Liver (tissue), 9 donors: ENCODE results near the gene SASH1. TPM values are rescaled to one million over a fixed set of nuclear protein-coding genes. Genes with fewer than 3 reads are reported as not detected.

ENCODE experiments used
- DNase-seq: peaks from one replicate; pipeline ENCODE4 v3.0.0-alpha.2; 2017; ENCODE audit warnings: low spot score
- H3K27ac ChIP-seq, 2 donors: one replicate each; pipeline ENCODE4 v1.7.0; 2013; ENCODE audit warnings: inconsistent platforms in 2 of 2, low read length in 2 of 2, control low read depth in 1 of 2, low read depth in 1 of 2, mild to moderate bottlenecking in 1 of 2
- H3K27me3 ChIP-seq, 4 donors: one replicate each; pipeline versions ENCODE4 v1.6.1 to v1.7.0; 2013; ENCODE audit warnings: low read length in 3 of 4, inconsistent platforms in 1 of 4, mild to moderate bottlenecking in 1 of 4, moderate library complexity in 1 of 4; ENCODE audit not compliant: control insufficient read depth in 4 of 4, insufficient read depth in 4 of 4
- H3K36me3 ChIP-seq, 4 donors: one replicate each; pipeline versions ENCODE4 v1.6.1 to v1.7.0; 2013; ENCODE audit warnings: low read length in 3 of 4, mild to moderate bottlenecking in 3 of 4, low read depth in 1 of 4, moderate library complexity in 1 of 4; ENCODE audit not compliant: control insufficient read depth in 4 of 4, insufficient read depth in 3 of 4
- H3K4me1 ChIP-seq, 4 donors: one replicate each; pipeline versions ENCODE4 v1.6.1 to v1.7.0; 2013; ENCODE audit warnings: low read length in 3 of 4, mild to moderate bottlenecking in 3 of 4, moderate library complexity in 1 of 4; ENCODE audit not compliant: control insufficient read depth in 4 of 4, insufficient read depth in 4 of 4
- H3K4me3 ChIP-seq, 3 donors: one replicate each; pipeline versions ENCODE4 v1.6.1 to v1.7.0; 2013; ENCODE audit warnings: low read length in 3 of 3, control low read depth in 1 of 3, low read depth in 1 of 3, mild to moderate bottlenecking in 1 of 3
- H3K9ac ChIP-seq, 2 donors: one replicate each; pipeline ENCODE4 v1.7.0; 2013; ENCODE audit warnings: low read length in 2 of 2, mild to moderate bottlenecking in 2 of 2, moderate library complexity in 2 of 2, control low read depth in 1 of 2, low read depth in 1 of 2
- H3K9me3 ChIP-seq, 4 donors: one replicate each; pipeline versions ENCODE4 v1.6.1 to v1.7.0; 2013; ENCODE audit warnings: low read length in 3 of 4; ENCODE audit not compliant: control insufficient read depth in 4 of 4
- EGR1 ChIP-seq, 2 donors: IDR thresholded peaks; 2 replicates each; pipeline ENCODE4 v1.6.1; 2016 to 2018; ENCODE audit warnings: antibody characterized with exemption in 2 of 2, low read depth in 2 of 2
- FOXA1 ChIP-seq: IDR thresholded peaks from 2 replicates; pipeline ENCODE4 v1.6.1; 2016; ENCODE audit warnings: antibody characterized with exemption
- FOXA2 ChIP-seq: IDR thresholded peaks from 2 replicates; pipeline ENCODE4 v1.6.1; 2016; ENCODE audit warnings: antibody characterized with exemption
- GABPA ChIP-seq, 2 donors: IDR thresholded peaks in 1 of 2; conservative IDR thresholded peaks in 1 of 2; 2 replicates each; pipeline ENCODE4 v1.6.1; 2016; ENCODE audit warnings: antibody characterized with exemption in 2 of 2, mild to moderate bottlenecking in 1 of 2, moderate library complexity in 1 of 2
- HNF4A ChIP-seq, 2 donors: conservative IDR thresholded peaks; 2 replicates each; pipeline ENCODE4 v1.6.1; 2016; ENCODE audit warnings: antibody characterized with exemption in 2 of 2, mild to moderate bottlenecking in 2 of 2
- HNF4G ChIP-seq: IDR thresholded peaks from 2 replicates; pipeline ENCODE4 v1.6.1; 2016; ENCODE audit warnings: antibody characterized with exemption
- JUND ChIP-seq, 2 donors: IDR thresholded peaks; 2 replicates each; pipeline ENCODE4 v1.6.1; 2016; ENCODE audit warnings: antibody characterized with exemption in 2 of 2
- NR2F2 ChIP-seq: IDR thresholded peaks from 2 replicates; pipeline ENCODE4 v1.6.1; 2016; ENCODE audit warnings: antibody characterized with exemption
- RAD21 ChIP-seq, 2 donors: IDR thresholded peaks; 2 replicates each; pipeline ENCODE4 v1.6.1; 2016; ENCODE audit warnings: antibody characterized with exemption in 2 of 2, mild to moderate bottlenecking in 2 of 2
- RXRA ChIP-seq, 2 donors: IDR thresholded peaks; 2 replicates each; pipeline ENCODE4 v1.6.1; 2017 to 2018; ENCODE audit warnings: antibody characterized with exemption in 2 of 2, mild to moderate bottlenecking in 1 of 2
- SP1 ChIP-seq: IDR thresholded peaks from 2 replicates; pipeline ENCODE4 v1.6.1; 2018; ENCODE audit warnings: antibody characterized with exemption, mild to moderate bottlenecking
- TAF1 ChIP-seq: conservative IDR thresholded peaks from 2 replicates; pipeline ENCODE4 v1.6.1; 2016; ENCODE audit warnings: antibody characterized with exemption, mild to moderate bottlenecking
- YY1 ChIP-seq: IDR thresholded peaks from 2 replicates; pipeline ENCODE4 v1.6.1; 2016; ENCODE audit warnings: antibody characterized with exemption, mild to moderate bottlenecking
- WGBS: extraction: QIAGEN DNeasy Blood & Tissue Kit; methylation state at CpG from one replicate; pipeline ENCODE4 v1.1.7; 2013; 5-methylcytosine and 5-hydroxymethylcytosine counted together
- polyA plus RNA-seq, 2 donors: library from polyadenylated mRNA; stranded (reverse) in 1 of 2; unstranded in 1 of 2; fragments of 200-250 nt in 1 of 2; fragments of >200 nt in 1 of 2; fragmentation: Nextera tagmentation in 1 of 2; extraction: Ambion mirVana in 1 of 2; gene quantifications; one replicate each; pipeline versions ENCODE4 v1.2.1 to v1.2.3, GENCODE V29; 2013 to 2015
- total RNA-seq, 2 donors: library from RNA; depleted of rRNA; stranded (reverse); fragments of >200 nt; gene quantifications; one replicate each; pipeline ENCODE4 v1.2.3, GENCODE V29; 2014
- TF ChIP-seq, protein P1 (sequence below): IDR thresholded peaks from 2 replicates; pipeline ENCODE4 v1.6.1; 2016; ENCODE audit warnings: antibody characterized with exemption
- TF ChIP-seq, protein P2 (sequence below): IDR thresholded peaks from 2 replicates; pipeline ENCODE4 v1.6.1; 2016; ENCODE audit warnings: antibody characterized with exemption, mild to moderate bottlenecking
- TF ChIP-seq, protein P3 (sequence below): IDR thresholded peaks from 2 replicates; pipeline ENCODE4 v1.6.1; 2016; ENCODE audit warnings: antibody characterized with exemption
- TF ChIP-seq, protein P4 (sequence below): IDR thresholded peaks from 2 replicates; pipeline ENCODE4 v1.6.1; 2016; ENCODE audit warnings: antibody characterized with exemption
- donor health status: healthy.
- donor health status: healthy.
- donor health status: healthy.
- donor health status: healthy.
- donor health status: healthy.

Gene SASH1
- total and polyA plus RNA-seq, 4 donors = 3.5 to 16.4 (median 7.6) TPM

DNA sequence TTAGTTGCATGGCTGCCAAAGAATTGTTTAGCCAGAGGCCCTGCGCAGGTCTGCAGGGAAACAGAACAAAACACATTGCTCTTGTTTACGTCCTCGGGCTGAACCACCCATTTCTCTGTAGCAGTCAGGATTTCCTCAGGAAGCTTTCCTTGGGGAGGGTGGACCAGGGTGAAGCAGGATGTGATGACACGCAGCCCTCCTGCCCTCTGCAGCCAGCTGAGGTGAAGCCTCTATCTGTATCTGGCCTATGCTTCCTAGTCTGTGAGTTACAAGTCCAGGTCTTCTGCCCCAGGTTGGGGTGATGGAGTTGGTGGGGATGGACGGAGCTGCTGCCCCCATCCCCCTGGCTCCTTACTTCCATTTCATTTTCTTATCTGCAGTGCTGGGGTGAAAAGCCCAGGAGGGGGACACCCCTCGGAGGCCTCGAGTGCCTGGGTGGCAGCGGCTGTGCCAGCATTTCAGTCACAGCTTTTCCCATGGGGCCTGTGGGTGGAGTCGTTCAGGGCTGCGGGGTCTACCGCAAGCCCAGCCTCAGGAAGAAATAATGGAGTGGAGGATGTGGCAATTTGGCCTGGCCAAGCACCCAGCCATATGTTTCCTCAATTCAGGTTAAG is 24.9 kb downstream of the SASH1 start (continued):
- TF ChIP-seq, protein P1, sequence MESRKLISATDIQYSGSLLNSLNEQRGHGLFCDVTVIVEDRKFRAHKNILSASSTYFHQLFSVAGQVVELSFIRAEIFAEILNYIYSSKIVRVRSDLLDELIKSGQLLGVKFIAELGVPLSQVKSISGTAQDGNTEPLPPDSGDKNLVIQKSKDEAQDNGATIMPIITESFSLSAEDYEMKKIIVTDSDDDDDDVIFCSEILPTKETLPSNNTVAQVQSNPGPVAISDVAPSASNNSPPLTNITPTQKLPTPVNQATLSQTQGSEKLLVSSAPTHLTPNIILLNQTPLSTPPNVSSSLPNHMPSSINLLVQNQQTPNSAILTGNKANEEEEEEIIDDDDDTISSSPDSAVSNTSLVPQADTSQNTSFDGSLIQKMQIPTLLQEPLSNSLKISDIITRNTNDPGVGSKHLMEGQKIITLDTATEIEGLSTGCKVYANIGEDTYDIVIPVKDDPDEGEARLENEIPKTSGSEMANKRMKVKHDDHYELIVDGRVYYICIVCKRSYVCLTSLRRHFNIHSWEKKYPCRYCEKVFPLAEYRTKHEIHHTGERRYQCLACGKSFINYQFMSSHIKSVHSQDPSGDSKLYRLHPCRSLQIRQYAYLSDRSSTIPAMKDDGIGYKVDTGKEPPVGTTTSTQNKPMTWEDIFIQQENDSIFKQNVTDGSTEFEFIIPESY = no peak

DNA sequence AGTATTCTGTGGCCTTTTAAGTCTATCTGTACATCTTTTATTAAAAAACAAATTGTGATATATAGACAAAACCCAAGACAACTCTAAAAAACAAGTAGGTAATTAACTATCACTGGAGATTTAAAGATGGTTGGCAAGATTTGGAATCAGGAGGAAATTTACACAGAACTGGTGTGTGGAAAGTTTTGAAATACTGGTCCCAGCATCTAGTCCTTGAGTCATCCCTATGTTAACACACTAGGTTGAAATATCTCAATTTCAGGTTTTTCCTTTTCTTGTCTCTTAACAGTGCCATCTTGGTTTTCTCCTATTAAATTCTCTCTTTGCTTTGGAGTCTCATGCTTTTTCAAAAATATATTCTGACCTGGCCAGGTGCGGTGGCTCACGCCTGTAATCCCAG is 27.5 kb downstream of the SASH1 start:
- 98% methylated on average over 2 of the region's 2 CpGs for WGBS
- H3K9ac ChIP-seq = no peak overlapping the region
- no peaks in the 10 kb centered on the region for H3K9me3 ChIP-seq
- no peaks in the 10 kb centered on the region for H3K36me3 ChIP-seq
- DNase-seq = no peak
- no peaks in the 10 kb centered on the region for H3K27me3 ChIP-seq
- peak overlapping the region in 1 of 2 donors; percentile 12 for H3K27ac ChIP-seq
- H3K4me3 ChIP-seq = no peak overlapping the region
- TF ChIP-seq GABPA (IDR thresholded peaks at IDR 0.05 in 1 of 2, conservative IDR thresholded peaks at IDR 0.05 in 1 of 2) = no peak
- no peak for TF ChIP-seq NR2F2
- TF ChIP-seq RAD21 (IDR thresholded peaks at IDR 0.05) = no peak
- TF ChIP-seq TAF1 = no peak
- TF ChIP-seq YY1 = no peak
- TF ChIP-seq, protein P1 = no peak
- no peak for TF ChIP-seq RXRA (IDR thresholded peaks at IDR 0.05)
- TF ChIP-seq, protein P2, sequence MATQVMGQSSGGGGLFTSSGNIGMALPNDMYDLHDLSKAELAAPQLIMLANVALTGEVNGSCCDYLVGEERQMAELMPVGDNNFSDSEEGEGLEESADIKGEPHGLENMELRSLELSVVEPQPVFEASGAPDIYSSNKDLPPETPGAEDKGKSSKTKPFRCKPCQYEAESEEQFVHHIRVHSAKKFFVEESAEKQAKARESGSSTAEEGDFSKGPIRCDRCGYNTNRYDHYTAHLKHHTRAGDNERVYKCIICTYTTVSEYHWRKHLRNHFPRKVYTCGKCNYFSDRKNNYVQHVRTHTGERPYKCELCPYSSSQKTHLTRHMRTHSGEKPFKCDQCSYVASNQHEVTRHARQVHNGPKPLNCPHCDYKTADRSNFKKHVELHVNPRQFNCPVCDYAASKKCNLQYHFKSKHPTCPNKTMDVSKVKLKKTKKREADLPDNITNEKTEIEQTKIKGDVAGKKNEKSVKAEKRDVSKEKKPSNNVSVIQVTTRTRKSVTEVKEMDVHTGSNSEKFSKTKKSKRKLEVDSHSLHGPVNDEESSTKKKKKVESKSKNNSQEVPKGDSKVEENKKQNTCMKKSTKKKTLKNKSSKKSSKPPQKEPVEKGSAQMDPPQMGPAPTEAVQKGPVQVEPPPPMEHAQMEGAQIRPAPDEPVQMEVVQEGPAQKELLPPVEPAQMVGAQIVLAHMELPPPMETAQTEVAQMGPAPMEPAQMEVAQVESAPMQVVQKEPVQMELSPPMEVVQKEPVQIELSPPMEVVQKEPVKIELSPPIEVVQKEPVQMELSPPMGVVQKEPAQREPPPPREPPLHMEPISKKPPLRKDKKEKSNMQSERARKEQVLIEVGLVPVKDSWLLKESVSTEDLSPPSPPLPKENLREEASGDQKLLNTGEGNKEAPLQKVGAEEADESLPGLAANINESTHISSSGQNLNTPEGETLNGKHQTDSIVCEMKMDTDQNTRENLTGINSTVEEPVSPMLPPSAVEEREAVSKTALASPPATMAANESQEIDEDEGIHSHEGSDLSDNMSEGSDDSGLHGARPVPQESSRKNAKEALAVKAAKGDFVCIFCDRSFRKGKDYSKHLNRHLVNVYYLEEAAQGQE = no peak
- TF ChIP-seq JUND (IDR thresholded peaks at IDR 0.05) = no peak
- no peak for TF ChIP-seq SP1
- TF ChIP-seq, protein P3, sequence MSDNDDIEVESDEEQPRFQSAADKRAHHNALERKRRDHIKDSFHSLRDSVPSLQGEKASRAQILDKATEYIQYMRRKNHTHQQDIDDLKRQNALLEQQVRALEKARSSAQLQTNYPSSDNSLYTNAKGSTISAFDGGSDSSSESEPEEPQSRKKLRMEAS = no peak
- no peak for TF ChIP-seq FOXA1
- TF ChIP-seq, protein P4, sequence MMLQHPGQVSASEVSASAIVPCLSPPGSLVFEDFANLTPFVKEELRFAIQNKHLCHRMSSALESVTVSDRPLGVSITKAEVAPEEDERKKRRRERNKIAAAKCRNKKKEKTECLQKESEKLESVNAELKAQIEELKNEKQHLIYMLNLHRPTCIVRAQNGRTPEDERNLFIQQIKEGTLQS = no peak
- no peak for TF ChIP-seq HNF4A (conservative IDR thresholded peaks at IDR 0.05)
- TF ChIP-seq EGR1 (IDR thresholded peaks at IDR 0.05; ENCODE audit: low read depth in 2 of 2) = no peak
- no peak for TF ChIP-seq FOXA2
- TF ChIP-seq HNF4G = no peak
- H3K4me1 ChIP-seq = no peaks in the 10 kb centered on the region
